HG03175 (cell line): ENCODE measurements around the gene AGAP1.

Experiments
- ATAC-seq: cut with Tn5 transposase; IDR thresholded peaks from one replicate; pipeline ENCODE4 v1.9.1; 2021; ENCODE audit warnings: mild to moderate bottlenecking, moderate library complexity; ENCODE audit not compliant: unreplicated experiment

The AGAP1 gene

GRCh38 chr2:235546151-235546435, 52.2 kb downstream of the AGAP1 start:
- ATAC-seq = no peak

- no peak for ATAC-seq
These were observed 52.6 kb downstream of the AGAP1 start for GRCh38 chr2:235546436-235546835.

- no peak for ATAC-seq
These were observed 56.0 kb downstream of the AGAP1 start for GRCh38 chr2:235549735-235550377.

- no peak for ATAC-seq
These were observed 56.5 kb downstream of the AGAP1 start for GRCh38 chr2:235550378-235550760.

- ATAC-seq = no peak
These were observed 57.1 kb downstream of the AGAP1 start for GRCh38 chr2:235550946-235551345.

GRCh38 chr2:235551965-235552364, 58.1 kb downstream of the AGAP1 start:
- no peak for ATAC-seq

GRCh38 chr2:235552671-235553070, 58.8 kb downstream of the AGAP1 start:
- no peak for ATAC-seq

GRCh38 chr2:235553291-235553690, 59.4 kb downstream of the AGAP1 start:
- no peak for ATAC-seq

GRCh38 chr2:235553696-235554100, 59.9 kb downstream of the AGAP1 start:
- no peak for ATAC-seq

- no peak for ATAC-seq
These were observed 60.5 kb downstream of the AGAP1 start for GRCh38 chr2:235554385-235554784.

GRCh38 chr2:235554936-235555335, 61.1 kb downstream of the AGAP1 start:
- ATAC-seq = no peak

GRCh38 chr2:235555371-235555770, 61.5 kb downstream of the AGAP1 start:
- ATAC-seq = no peak

- ATAC-seq = no peak
These were observed 62.2 kb downstream of the AGAP1 start for GRCh38 chr2:235556086-235556485.

- no peak for ATAC-seq
These were observed 63.1 kb downstream of the AGAP1 start for GRCh38 chr2:235556901-235557300.

- ATAC-seq = no peak
These were observed 64.1 kb downstream of the AGAP1 start for GRCh38 chr2:235557903-235558302.

- ATAC-seq = no peak
These were observed 64.7 kb downstream of the AGAP1 start for GRCh38 chr2:235558572-235558971.

- ATAC-seq = no peak
These were observed 66.5 kb downstream of the AGAP1 start for GRCh38 chr2:235560345-235560744.

- ATAC-seq = no peak
These were observed 67.6 kb downstream of the AGAP1 start for GRCh38 chr2:235561450-235561849.

GRCh38 chr2:235562065-235562747, 68.4 kb downstream of the AGAP1 start:
- ATAC-seq = no peak

- ATAC-seq = no peak
These were observed 69.4 kb downstream of the AGAP1 start for GRCh38 chr2:235563056-235563910.

GRCh38 chr2:235564066-235564465, 70.2 kb downstream of the AGAP1 start:
- ATAC-seq = no peak
